HEK293T (cell line): Measurements from ENCODE around the gene SNX4.

Source experiments
- ARNT ChIP-seq: fragments of 450-650 bp; IDR thresholded peaks from 2 replicates; pipeline ENCODE4 v1.6.1; 2017; ENCODE audit warnings: mild to moderate bottlenecking
- BHLHE40 ChIP-seq: fragments of 450-650 bp; IDR thresholded peaks from 2 replicates; pipeline ENCODE4 v1.6.1; 2016; ENCODE audit warnings: mild to moderate bottlenecking, moderate library complexity, borderline replicate concordance
- ELF4 ChIP-seq: fragments of 450-650 bp; IDR thresholded peaks from 2 replicates; pipeline ENCODE4 v1.6.1; 2017; ENCODE audit warnings: antibody characterized with exemption
- FOXA1 ChIP-seq: fragments of 450-650 bp; IDR thresholded peaks from 2 replicates; pipeline ENCODE4 v1.6.1; 2016; ENCODE audit warnings: mild to moderate bottlenecking
- FOXM1 ChIP-seq: fragments of 450-650 bp; IDR thresholded peaks from 2 replicates; pipeline ENCODE4 v1.6.1; 2017; ENCODE audit warnings: mild to moderate bottlenecking, borderline replicate concordance
- L3MBTL2 ChIP-seq: fragments of 450-650 bp; conservative IDR thresholded peaks from 2 replicates; pipeline ENCODE4 v1.6.1; 2016; ENCODE audit warnings: mild to moderate bottlenecking
- TARDBP ChIP-seq: fragments of 450-650 bp; IDR thresholded peaks from 2 replicates; pipeline ENCODE4 v1.6.1; 2016
- ZNF384 ChIP-seq: fragments of 450-650 bp; IDR thresholded peaks from 2 replicates; pipeline ENCODE4 v1.6.1; 2016
- TF ChIP-seq, protein P1 (sequence below): fragments of 450-650 bp; IDR thresholded peaks from 2 replicates; pipeline ENCODE4 v1.6.1; 2016

DNA sequence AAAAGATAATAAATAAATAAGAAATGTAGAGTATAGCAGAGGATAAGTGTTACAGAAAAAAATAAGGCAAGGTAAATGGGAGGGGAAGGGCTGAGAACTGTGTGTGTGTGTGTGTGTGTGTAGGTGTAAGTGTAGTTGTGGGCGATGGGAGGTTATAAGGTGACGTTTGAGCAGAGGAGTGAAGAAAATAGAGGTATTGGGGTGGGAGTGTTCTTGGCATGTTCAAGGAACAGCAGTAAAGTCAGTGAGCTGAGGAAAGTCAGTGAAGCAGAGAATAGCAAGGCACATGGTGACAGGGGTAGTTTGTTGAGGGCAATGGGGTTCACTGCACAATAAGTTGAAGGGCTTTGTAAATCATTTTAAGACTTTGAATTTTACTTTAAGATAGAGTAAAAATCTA, 113.9 kb downstream of the SNX4 start:
- no peak for TF ChIP-seq ARNT
- no peak for TF ChIP-seq ELF4
- no peak for TF ChIP-seq TARDBP
- no peak for TF ChIP-seq FOXA1
- TF ChIP-seq, protein P1, sequence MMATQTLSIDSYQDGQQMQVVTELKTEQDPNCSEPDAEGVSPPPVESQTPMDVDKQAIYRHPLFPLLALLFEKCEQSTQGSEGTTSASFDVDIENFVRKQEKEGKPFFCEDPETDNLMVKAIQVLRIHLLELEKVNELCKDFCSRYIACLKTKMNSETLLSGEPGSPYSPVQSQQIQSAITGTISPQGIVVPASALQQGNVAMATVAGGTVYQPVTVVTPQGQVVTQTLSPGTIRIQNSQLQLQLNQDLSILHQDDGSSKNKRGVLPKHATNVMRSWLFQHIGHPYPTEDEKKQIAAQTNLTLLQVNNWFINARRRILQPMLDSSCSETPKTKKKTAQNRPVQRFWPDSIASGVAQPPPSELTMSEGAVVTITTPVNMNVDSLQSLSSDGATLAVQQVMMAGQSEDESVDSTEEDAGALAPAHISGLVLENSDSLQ: no peak
- TF ChIP-seq FOXM1: no peak
- TF ChIP-seq BHLHE40: no peak
- no peak for TF ChIP-seq L3MBTL2
- no peak for TF ChIP-seq ZNF384
